AG10803 (cell line): ENCODE data around the gene SLC8A3.

Experiments
- DNase-seq: peaks from one replicate; pipeline ENCODE4 v3.0.0; 2010; ENCODE audit warnings: low read depth
- H3K4me3 ChIP-seq: 2 replicates; pipeline ENCODE4 v1.5.1; 2011; ENCODE audit warnings: mild to moderate bottlenecking, low read length, control low read depth
- CTCF ChIP-seq: conservative IDR thresholded peaks from 2 replicates; pipeline ENCODE4 v1.5.1; 2011; ENCODE audit warnings: mild to moderate bottlenecking, low read length, control low read depth, inconsistent platforms

Gene SLC8A3

DNA sequence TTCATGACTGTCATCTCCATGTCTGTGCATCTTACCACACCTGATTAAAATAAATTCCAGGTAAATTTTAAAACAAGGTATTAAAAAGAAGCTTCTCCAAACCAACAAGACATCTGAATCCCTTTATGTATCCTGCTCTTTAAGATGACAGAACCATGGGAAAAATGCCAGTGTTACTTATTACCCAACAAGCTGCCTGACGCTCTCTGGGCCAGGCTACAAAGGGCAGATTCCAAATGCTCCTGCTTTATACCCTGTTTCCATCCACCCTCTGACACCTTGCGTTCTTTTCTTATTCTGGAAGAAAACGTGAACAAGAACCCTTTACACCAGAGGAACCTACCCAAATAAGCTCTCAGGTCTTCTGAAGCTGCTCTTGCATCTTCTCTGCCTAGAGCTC is 70.7 kb downstream of the SLC8A3 start:
- no peak overlapping the region for H3K4me3 ChIP-seq
- no peak for TF ChIP-seq CTCF
- no peak for DNase-seq

GRCh38 chr14:70116278-70116677 is 72.5 kb downstream of the SLC8A3 start:
- no peak for DNase-seq
- H3K4me3 ChIP-seq: no peak overlapping the region
- no peak for TF ChIP-seq CTCF

GRCh38 chr14:70114621-70115156 is 74.1 kb downstream of the SLC8A3 start:
- TF ChIP-seq CTCF: no peak
- no peak for DNase-seq
- no peak overlapping the region for H3K4me3 ChIP-seq

- DNase-seq: no peak
- no peak overlapping the region for H3K4me3 ChIP-seq
- no peak for TF ChIP-seq CTCF
Measured at GRCh38 chr14:70113211-70113610, 75.5 kb downstream of the SLC8A3 start.

- H3K4me3 ChIP-seq: no peak overlapping the region
- TF ChIP-seq CTCF: no peak
- no peak for DNase-seq
Measured at GRCh38 chr14:70108419-70108818, 80.3 kb downstream of the SLC8A3 start.

- no peak overlapping the region for H3K4me3 ChIP-seq
- DNase-seq: no peak
- TF ChIP-seq CTCF: no peak
Measured at GRCh38 chr14:70107309-70107708, 81.4 kb downstream of the SLC8A3 start.

DNA sequence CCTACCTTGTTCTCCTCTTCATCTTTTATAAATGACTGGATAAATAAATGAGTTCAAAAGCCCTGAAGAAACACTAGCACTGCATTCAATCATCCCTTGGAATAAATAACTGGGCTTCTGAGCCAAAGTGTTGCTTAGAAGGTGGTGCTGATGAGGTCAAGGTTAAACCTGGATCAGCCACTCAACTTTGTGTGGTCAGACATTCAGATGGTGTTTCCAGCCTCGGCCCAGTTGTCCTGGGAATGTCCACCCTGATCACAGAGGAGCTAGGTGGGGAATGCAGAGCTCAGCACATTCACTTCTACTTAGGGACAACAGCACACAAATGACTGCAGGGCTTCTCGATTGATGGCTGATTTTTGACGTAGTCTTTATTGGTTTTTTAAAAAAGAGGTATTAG is 88.7 kb downstream of the SLC8A3 start:
- DNase-seq: no peak
- TF ChIP-seq CTCF: no peak
- no peak overlapping the region for H3K4me3 ChIP-seq
